ENCODE measurements around the gene NLRP6. TPM values are rescaled to one million over a fixed set of nuclear protein-coding genes. Genes with fewer than 3 reads are reported as not detected.

The NLRP6 gene
- total RNA-seq, 1 experiment from 2014 or later, result not detected

DNA sequence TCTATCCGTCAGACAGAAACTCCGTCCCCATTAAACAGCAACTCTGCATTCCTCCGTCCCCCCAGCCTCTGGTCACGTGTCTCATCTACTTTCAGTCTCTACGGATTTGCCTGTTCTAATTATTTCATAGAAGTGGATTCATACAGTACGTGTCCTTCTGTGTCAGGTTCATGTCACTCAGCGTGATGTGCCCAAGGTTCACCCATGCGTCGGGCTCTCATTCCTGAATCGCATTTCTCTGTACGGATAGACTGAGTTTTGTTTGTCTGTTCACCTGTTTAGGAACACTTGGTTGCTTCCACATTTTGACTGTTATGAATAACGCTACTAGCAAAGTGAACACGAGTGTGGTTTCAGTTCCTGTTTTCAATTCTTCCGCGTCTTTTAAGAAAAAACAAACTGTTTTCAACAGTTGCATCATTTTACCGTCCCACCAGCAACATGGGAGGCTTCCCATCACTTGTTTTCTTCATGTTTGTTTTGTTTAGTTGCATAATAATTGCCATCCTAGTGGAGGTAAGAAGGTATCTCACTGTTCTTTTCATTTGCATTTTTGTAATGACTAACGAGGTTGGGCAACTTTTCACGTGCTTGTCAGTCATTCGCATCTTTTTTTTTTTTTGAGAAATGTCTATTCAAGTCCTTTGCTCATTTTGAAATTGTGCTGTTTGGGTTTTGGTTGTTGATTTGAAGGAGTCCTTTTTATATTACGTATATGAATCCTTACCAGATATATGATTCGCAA, 8.9 kb upstream of the NLRP6 start:
- TF ChIP-seq, protein P1, sequence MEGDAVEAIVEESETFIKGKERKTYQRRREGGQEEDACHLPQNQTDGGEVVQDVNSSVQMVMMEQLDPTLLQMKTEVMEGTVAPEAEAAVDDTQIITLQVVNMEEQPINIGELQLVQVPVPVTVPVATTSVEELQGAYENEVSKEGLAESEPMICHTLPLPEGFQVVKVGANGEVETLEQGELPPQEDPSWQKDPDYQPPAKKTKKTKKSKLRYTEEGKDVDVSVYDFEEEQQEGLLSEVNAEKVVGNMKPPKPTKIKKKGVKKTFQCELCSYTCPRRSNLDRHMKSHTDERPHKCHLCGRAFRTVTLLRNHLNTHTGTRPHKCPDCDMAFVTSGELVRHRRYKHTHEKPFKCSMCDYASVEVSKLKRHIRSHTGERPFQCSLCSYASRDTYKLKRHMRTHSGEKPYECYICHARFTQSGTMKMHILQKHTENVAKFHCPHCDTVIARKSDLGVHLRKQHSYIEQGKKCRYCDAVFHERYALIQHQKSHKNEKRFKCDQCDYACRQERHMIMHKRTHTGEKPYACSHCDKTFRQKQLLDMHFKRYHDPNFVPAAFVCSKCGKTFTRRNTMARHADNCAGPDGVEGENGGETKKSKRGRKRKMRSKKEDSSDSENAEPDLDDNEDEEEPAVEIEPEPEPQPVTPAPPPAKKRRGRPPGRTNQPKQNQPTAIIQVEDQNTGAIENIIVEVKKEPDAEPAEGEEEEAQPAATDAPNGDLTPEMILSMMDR (conservative IDR thresholded peaks at IDR 0.05), result no peak
- no peak for TF ChIP-seq EZH2 (IDR thresholded peaks at IDR 0.05; ENCODE audit: low read depth)
- no peaks in the 10 kb centered on the region for H3K9me2 ChIP-seq (ENCODE audit: insufficient read depth)
- H3K4me3 ChIP-seq, result no peak overlapping the region
- POLR2A ChIA-PET (ENCODE audit: unreplicated experiment), result no interaction called here
- no peaks in the 10 kb centered on the region for H3K4me1 ChIP-seq (replicated peaks; ENCODE audit: insufficient read depth)
- intact Hi-C loops (cut with micrococcal nuclease; ENCODE audit: unreplicated experiment), result no loop called here
- DNase-seq, result no peak
- no peak overlapping the region for H3K4me2 ChIP-seq
- no peaks in the 10 kb centered on the region for H4K20me1 ChIP-seq (ENCODE audit: insufficient read depth)
- H3F3A ChIP-seq (ENCODE audit: insufficient read depth, low read depth), result no peaks in the 10 kb centered on the region; the same call in 1 of the 2 replicates
- no TSS peak for BruUV-seq (replicated peaks)
- no peaks in the 10 kb centered on the region for H3K79me2 ChIP-seq (ENCODE audit: low read depth)
- no peaks in the 10 kb centered on the region for H3K27me3 ChIP-seq (ENCODE audit: insufficient read depth, low read depth)
- H2AFZ ChIP-seq, result no peak overlapping the region
- H3K27ac ChIP-seq, result no peak overlapping the region
- CTCF ChIA-PET, result no interaction called here
- no peaks in the 10 kb centered on the region for H3K36me3 ChIP-seq (ENCODE audit: low read depth)
- no peaks in the 10 kb centered on the region for H3K9me3 ChIP-seq (ENCODE audit: insufficient read depth, low read depth)

DNA sequence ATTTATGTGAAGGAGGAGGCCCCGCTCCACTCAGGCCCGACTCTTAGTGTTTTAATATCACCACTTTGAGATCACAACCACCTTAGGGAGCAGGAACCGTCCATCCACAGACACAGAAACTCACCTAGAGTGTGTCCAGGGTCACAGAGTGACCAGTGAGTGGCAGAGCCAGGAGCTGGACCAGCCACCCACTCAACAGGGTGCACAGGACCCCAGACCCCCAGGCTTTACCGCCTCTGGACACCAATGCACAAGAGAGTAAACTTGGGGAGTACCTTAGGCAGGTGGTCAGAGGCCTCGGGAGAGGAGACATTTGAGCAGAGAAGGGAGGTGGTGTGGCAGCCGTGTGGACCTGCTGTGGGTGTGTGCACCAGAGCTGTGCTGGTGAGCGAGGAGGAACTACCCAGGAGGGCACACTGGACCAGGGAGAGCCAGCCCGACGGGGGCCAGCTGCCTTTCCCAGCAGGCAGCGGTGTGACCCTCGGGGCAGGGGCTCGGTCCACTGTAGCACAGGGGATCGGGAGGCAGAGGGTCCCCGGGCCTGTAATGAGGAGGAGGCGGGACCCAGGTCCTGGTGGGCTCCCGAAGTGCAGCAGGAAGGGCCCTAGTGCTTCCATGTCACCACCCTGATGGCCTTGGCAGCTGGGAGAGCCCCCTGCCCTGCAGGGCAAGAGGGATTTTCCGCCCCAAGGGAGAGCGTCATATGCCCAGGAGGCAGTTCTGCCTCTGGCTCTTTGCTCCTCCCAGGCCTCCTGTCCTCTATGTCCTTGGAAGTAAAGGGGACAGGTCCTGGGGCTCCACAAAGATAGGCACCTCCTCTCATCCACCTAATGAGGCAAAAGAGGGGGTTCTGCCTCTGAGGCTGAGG, 7.5 kb upstream of the NLRP6 start:
- ChIA-PET CTCF (no interaction called here), POLR2A (ENCODE audit: unreplicated experiment) (no interaction called here)
- no peak overlapping the region for H3K27ac ChIP-seq
- no peak overlapping the region for H2AFZ ChIP-seq
- no peak overlapping the region for H3K4me3 ChIP-seq
- H3K79me2 ChIP-seq (ENCODE audit: low read depth), result no peaks in the 10 kb centered on the region
- TF ChIP-seq, protein P1 (conservative IDR thresholded peaks at IDR 0.05), result no peak
- TF ChIP-seq EZH2 (IDR thresholded peaks at IDR 0.05; ENCODE audit: low read depth), result no peak
- H3F3A ChIP-seq (ENCODE audit: insufficient read depth, low read depth), result no peaks in the 10 kb centered on the region; the same call in 1 of the 2 replicates
- BruUV-seq (replicated peaks), result no TSS peak
- intact Hi-C loops (cut with micrococcal nuclease; ENCODE audit: unreplicated experiment), result no loop called here
- no peaks in the 10 kb centered on the region for H3K36me3 ChIP-seq (ENCODE audit: low read depth)
- H3K27me3 ChIP-seq (ENCODE audit: insufficient read depth, low read depth), result no peaks in the 10 kb centered on the region
- no peaks in the 10 kb centered on the region for H3K4me1 ChIP-seq (replicated peaks; ENCODE audit: insufficient read depth)
- no peaks in the 10 kb centered on the region for H3K9me3 ChIP-seq (ENCODE audit: insufficient read depth, low read depth)
- H3K9me2 ChIP-seq (ENCODE audit: insufficient read depth), result no peaks in the 10 kb centered on the region
- no peaks in the 10 kb centered on the region for H4K20me1 ChIP-seq (ENCODE audit: insufficient read depth)
- H3K4me2 ChIP-seq, result no peak overlapping the region
- no peak for DNase-seq

DNA sequence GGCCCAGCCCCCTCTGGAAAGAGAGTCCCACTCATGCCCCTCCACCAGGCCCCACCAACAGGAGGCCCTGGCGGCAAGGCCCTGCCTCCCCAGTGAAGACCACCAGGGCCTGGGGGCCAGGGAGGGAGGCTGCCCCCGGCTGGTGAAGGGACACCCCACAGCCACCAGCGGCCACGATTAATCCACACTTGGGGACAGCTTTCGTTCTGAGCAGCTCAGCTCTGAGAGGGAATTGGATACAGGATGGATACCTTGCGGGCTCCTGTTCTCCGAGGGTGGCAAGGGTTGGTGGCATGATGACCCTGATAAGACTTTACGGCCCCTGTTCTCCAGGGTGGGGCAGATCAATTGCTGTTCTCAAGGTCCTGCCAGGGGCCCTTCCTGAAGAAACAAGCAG, 6.9 kb upstream of the NLRP6 start:
- H3K4me3 ChIP-seq, result no peak overlapping the region
- no peaks in the 10 kb centered on the region for H3K9me2 ChIP-seq (ENCODE audit: insufficient read depth)
- TF ChIP-seq, protein P1 (conservative IDR thresholded peaks at IDR 0.05), result no peak
- TF ChIP-seq EZH2 (IDR thresholded peaks at IDR 0.05; ENCODE audit: low read depth), result no peak
- POLR2A ChIA-PET (ENCODE audit: unreplicated experiment), result no interaction called here
- H3F3A ChIP-seq (ENCODE audit: insufficient read depth, low read depth), result no peaks in the 10 kb centered on the region; the same call in 1 of the 2 replicates
- intact Hi-C loops (cut with micrococcal nuclease; ENCODE audit: unreplicated experiment), result no loop called here
- no peak overlapping the region for H3K27ac ChIP-seq
- H3K4me2 ChIP-seq, result no peak overlapping the region
- H3K36me3 ChIP-seq (ENCODE audit: low read depth), result no peaks in the 10 kb centered on the region
- CTCF ChIA-PET, result no interaction called here
- no peaks in the 10 kb centered on the region for H3K4me1 ChIP-seq (replicated peaks; ENCODE audit: insufficient read depth)
- no peak for DNase-seq
- no peak overlapping the region for H2AFZ ChIP-seq
- no peaks in the 10 kb centered on the region for H3K79me2 ChIP-seq (ENCODE audit: low read depth)
- H3K9me3 ChIP-seq (ENCODE audit: insufficient read depth, low read depth), result no peaks in the 10 kb centered on the region
- BruUV-seq (replicated peaks), result no TSS peak
- H4K20me1 ChIP-seq (ENCODE audit: insufficient read depth), result no peaks in the 10 kb centered on the region
- no peaks in the 10 kb centered on the region for H3K27me3 ChIP-seq (ENCODE audit: insufficient read depth, low read depth)

All from PC-9 (cell line).